Loucy (cell line): Measurements from ENCODE around the gene CALHM2.

Experiments used
- EZH2phosphoT487 ChIP-seq: fragments of 200-600 bp; IDR thresholded peaks from 2 replicates; pipeline ENCODE4 v1.6.1; 2018; ENCODE audit warnings: antibody characterized with exemption, mild to moderate bottlenecking, moderate library complexity, borderline replicate concordance
- TF ChIP-seq, protein P1 (sequence below): fragments of 200-600 bp; sonication (generic); conservative IDR thresholded peaks from 2 replicates; pipeline ENCODE4 v1.5.1; 2014; ENCODE audit warnings: mild to moderate bottlenecking, antibody characterized with exemption, low read length

DNA sequence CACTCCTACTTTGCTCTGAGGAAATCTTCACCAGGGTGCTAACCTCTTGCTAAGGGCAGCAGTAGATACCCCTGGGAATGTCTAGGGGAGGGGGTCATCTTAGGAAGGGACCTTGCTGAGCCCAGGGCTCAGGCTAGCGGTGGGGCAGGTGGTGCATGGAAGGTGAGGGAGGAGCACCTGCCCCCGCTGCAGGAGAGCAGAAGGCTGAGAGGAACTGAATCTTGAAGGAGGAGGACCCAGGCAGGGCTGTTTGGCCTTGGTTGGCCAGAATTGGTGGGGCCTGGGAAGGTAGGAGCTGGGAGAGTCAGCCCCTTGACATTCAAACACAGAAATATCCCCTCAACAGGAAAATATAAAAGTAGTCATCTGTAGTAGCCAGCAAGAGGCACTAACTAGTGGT, 19.8 kb upstream of the CALHM2 start:
- TF ChIP-seq EZH2phosphoT487, result no peak
- TF ChIP-seq, protein P1, sequence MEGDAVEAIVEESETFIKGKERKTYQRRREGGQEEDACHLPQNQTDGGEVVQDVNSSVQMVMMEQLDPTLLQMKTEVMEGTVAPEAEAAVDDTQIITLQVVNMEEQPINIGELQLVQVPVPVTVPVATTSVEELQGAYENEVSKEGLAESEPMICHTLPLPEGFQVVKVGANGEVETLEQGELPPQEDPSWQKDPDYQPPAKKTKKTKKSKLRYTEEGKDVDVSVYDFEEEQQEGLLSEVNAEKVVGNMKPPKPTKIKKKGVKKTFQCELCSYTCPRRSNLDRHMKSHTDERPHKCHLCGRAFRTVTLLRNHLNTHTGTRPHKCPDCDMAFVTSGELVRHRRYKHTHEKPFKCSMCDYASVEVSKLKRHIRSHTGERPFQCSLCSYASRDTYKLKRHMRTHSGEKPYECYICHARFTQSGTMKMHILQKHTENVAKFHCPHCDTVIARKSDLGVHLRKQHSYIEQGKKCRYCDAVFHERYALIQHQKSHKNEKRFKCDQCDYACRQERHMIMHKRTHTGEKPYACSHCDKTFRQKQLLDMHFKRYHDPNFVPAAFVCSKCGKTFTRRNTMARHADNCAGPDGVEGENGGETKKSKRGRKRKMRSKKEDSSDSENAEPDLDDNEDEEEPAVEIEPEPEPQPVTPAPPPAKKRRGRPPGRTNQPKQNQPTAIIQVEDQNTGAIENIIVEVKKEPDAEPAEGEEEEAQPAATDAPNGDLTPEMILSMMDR, result no peak
